ENCODE data around the gene APOBEC3G.

- TF ChIP-seq CTCF (IDR thresholded peaks at IDR 0.05) (no peak), EP300 (IDR thresholded peaks at IDR 0.05; ENCODE audit: low read depth) (no peak), POLR2A (IDR thresholded peaks at IDR 0.05) (no peak), POLR2AphosphoS5 (IDR thresholded peaks at IDR 0.05) (no peak)
Measured at GRCh38 chr22:39028281-39028680, 48.8 kb upstream of the APOBEC3G start.
